Stimulated activated effector memory CD8-positive, alpha-beta T cell treated with anti-CD3 and anti-CD28 coated beads, Interleukin-12 subunit alpha, Interleukin-12 subunit beta, amount 100 ng/mL, for 72 hours (primary cell): ENCODE data around the gene CEMIP2.

Experiments used
- ATAC-seq: fragments of 150-1000 bp; cut with Tn5 transposase; 2 replicates; pipeline ENCODE4 v1.10.0; 2021
- DNase-seq, 2 donors: peaks; one replicate each; pipeline ENCODE4 v3.0.0; 2021 to 2022; ENCODE audit warnings: low spot score in 2 of 2
- H3K27ac Mint-ChIP-seq: one replicate; pipeline ENCODE4 v1.8.0; 2022; ENCODE audit warnings: mild to moderate bottlenecking, mixed read lengths
- H3K36me3 Mint-ChIP-seq: one replicate; pipeline ENCODE4 v1.8.0; 2022; ENCODE audit warnings: mild to moderate bottlenecking, mixed read lengths
- H3K4me1 Mint-ChIP-seq: one replicate; pipeline ENCODE4 v1.8.0; 2022; ENCODE audit warnings: mixed read lengths
- H3K4me3 Mint-ChIP-seq: one replicate; pipeline ENCODE4 v1.8.0; 2022; ENCODE audit warnings: mild to moderate bottlenecking, mixed read lengths
- H3K9me3 Mint-ChIP-seq: one replicate; pipeline ENCODE4 v1.8.0; 2022; ENCODE audit warnings: mixed read lengths

The CEMIP2 gene

GRCh38 chr9:71762900-71763653 is 5.2 kb downstream of the CEMIP2 start:
- H3K4me3 Mint-ChIP-seq, result peak overlapping the region; percentile 93
- ATAC-seq, result no peak
- peak overlapping the region; percentile 97 for H3K27ac Mint-ChIP-seq
- peaks cover 86% of the 10 kb centered on the region for H3K4me1 Mint-ChIP-seq
- H3K9me3 Mint-ChIP-seq, result no peaks in the 10 kb centered on the region
- peaks cover 79% of the 10 kb centered on the region for H3K36me3 Mint-ChIP-seq
- DNase-seq, result no peak

GRCh38 chr9:71761938-71762353 is 6.4 kb downstream of the CEMIP2 start:
- Mint-ChIP-seq H3K9me3 (no peaks in the 10 kb centered on the region), H3K27ac (peak overlapping the region; percentile 97), H3K36me3 (peaks cover 78% of the 10 kb centered on the region), H3K4me3 (peak overlapping the region; percentile 93), H3K4me1 (peaks cover 88% of the 10 kb centered on the region)
- DNase-seq (no peak), ATAC-seq (peak; percentile 46)

- H3K4me1 Mint-ChIP-seq, result peaks cover 89% of the 10 kb centered on the region
- peaks cover 70% of the 10 kb centered on the region for H3K36me3 Mint-ChIP-seq
- H3K4me3 Mint-ChIP-seq, result no peak overlapping the region
- DNase-seq (no peak), ATAC-seq (no peak)
- H3K9me3 Mint-ChIP-seq, result no peaks in the 10 kb centered on the region
- peak overlapping the region; percentile 58 for H3K27ac Mint-ChIP-seq
Observed at GRCh38 chr9:71760901-71761300, 7.4 kb downstream of the CEMIP2 start.

GRCh38 chr9:71758785-71759184 is 9.5 kb downstream of the CEMIP2 start:
- Mint-ChIP-seq H3K4me3 (no peak overlapping the region), H3K27ac (peak overlapping the region; percentile 0), H3K9me3 (no peaks in the 10 kb centered on the region), H3K4me1 (peaks cover 72% of the 10 kb centered on the region), H3K36me3 (peaks cover 66% of the 10 kb centered on the region)
- no peak for ATAC-seq
- no peak for DNase-seq

GRCh38 chr9:71758277-71758676 is 10.0 kb downstream of the CEMIP2 start:
- Mint-ChIP-seq H3K36me3 (peaks cover 65% of the 10 kb centered on the region), H3K27ac (no peak overlapping the region)
- no peak for ATAC-seq

GRCh38 chr9:71756753-71757152 is 11.6 kb downstream of the CEMIP2 start:
- DNase-seq (no peak), ATAC-seq (no peak)
- Mint-ChIP-seq H3K36me3 (peaks cover 49% of the 10 kb centered on the region), H3K27ac (no peak overlapping the region), H3K4me1 (peaks cover 66% of the 10 kb centered on the region), H3K4me3 (no peak overlapping the region), H3K9me3 (no peaks in the 10 kb centered on the region)

More at GRCh38 chr9:71758277-71758676, 10.0 kb downstream of the CEMIP2 start:
- Mint-ChIP-seq H3K4me1 (peaks cover 67% of the 10 kb centered on the region), H3K4me3 (no peak overlapping the region), H3K9me3 (no peaks in the 10 kb centered on the region)
- no peak for DNase-seq

GRCh38 chr9:71755869-71756268 is 12.4 kb downstream of the CEMIP2 start:
- H3K36me3 Mint-ChIP-seq, result peaks cover 52% of the 10 kb centered on the region
- peaks cover 63% of the 10 kb centered on the region for H3K4me1 Mint-ChIP-seq
- H3K27ac Mint-ChIP-seq, result no peak overlapping the region
- H3K9me3 Mint-ChIP-seq, result no peaks in the 10 kb centered on the region
- no peak overlapping the region for H3K4me3 Mint-ChIP-seq
- DNase-seq, result no peak
- no peak for ATAC-seq

GRCh38 chr9:71755230-71755629 is 13.1 kb downstream of the CEMIP2 start:
- no peak for ATAC-seq
- Mint-ChIP-seq H3K36me3 (peaks cover 52% of the 10 kb centered on the region), H3K4me3 (no peak overlapping the region), H3K27ac (no peak overlapping the region), H3K4me1 (peaks cover 57% of the 10 kb centered on the region), H3K9me3 (no peaks in the 10 kb centered on the region)
- no peak for DNase-seq

GRCh38 chr9:71754151-71754550 is 14.2 kb downstream of the CEMIP2 start:
- H3K36me3 Mint-ChIP-seq, result peaks cover 57% of the 10 kb centered on the region
- H3K4me1 Mint-ChIP-seq, result peaks cover 51% of the 10 kb centered on the region
- ATAC-seq (no peak), DNase-seq (no peak)
- H3K27ac Mint-ChIP-seq, result no peak overlapping the region
- H3K9me3 Mint-ChIP-seq, result no peaks in the 10 kb centered on the region
- no peak overlapping the region for H3K4me3 Mint-ChIP-seq

- Mint-ChIP-seq H3K36me3 (peaks cover 57% of the 10 kb centered on the region), H3K27ac (no peak overlapping the region), H3K4me3 (no peak overlapping the region), H3K9me3 (no peaks in the 10 kb centered on the region), H3K4me1 (peaks cover 48% of the 10 kb centered on the region)
- no peak for DNase-seq
- no peak for ATAC-seq
Observed at GRCh38 chr9:71752928-71753327, 15.4 kb downstream of the CEMIP2 start.

GRCh38 chr9:71752352-71752751 is 16.0 kb downstream of the CEMIP2 start:
- DNase-seq (no peak), ATAC-seq (no peak)
- Mint-ChIP-seq H3K36me3 (peaks cover 57% of the 10 kb centered on the region), H3K4me1 (peaks cover 52% of the 10 kb centered on the region), H3K9me3 (no peaks in the 10 kb centered on the region), H3K27ac (peak overlapping the region; percentile 58), H3K4me3 (no peak overlapping the region)

GRCh38 chr9:71748280-71748743 is 20.0 kb downstream of the CEMIP2 start:
- no peak for DNase-seq
- H3K27ac Mint-ChIP-seq, result peak overlapping the region; percentile 38
- no peaks in the 10 kb centered on the region for H3K9me3 Mint-ChIP-seq
- ATAC-seq, result peak; percentile 50
- H3K4me3 Mint-ChIP-seq, result no peak overlapping the region
- H3K36me3 Mint-ChIP-seq, result peaks cover 81% of the 10 kb centered on the region
- peaks cover 50% of the 10 kb centered on the region for H3K4me1 Mint-ChIP-seq

GRCh38 chr9:71747576-71747975 is 20.7 kb downstream of the CEMIP2 start:
- H3K9me3 Mint-ChIP-seq, result no peaks in the 10 kb centered on the region
- peaks cover 44% of the 10 kb centered on the region for H3K4me1 Mint-ChIP-seq
- DNase-seq (no peak), ATAC-seq (no peak)
- H3K4me3 Mint-ChIP-seq, result no peak overlapping the region
- H3K36me3 Mint-ChIP-seq, result peaks cover 88% of the 10 kb centered on the region
- H3K27ac Mint-ChIP-seq, result peak overlapping the region; percentile 38

GRCh38 chr9:71746758-71747125 is 21.6 kb downstream of the CEMIP2 start:
- Mint-ChIP-seq H3K27ac (no peak overlapping the region), H3K4me3 (no peak overlapping the region), H3K9me3 (no peaks in the 10 kb centered on the region), H3K4me1 (peaks cover 38% of the 10 kb centered on the region), H3K36me3 (peaks cover 97% of the 10 kb centered on the region)
- ATAC-seq (no peak), DNase-seq (no peak)

GRCh38 chr9:71746023-71746757 is 22.1 kb downstream of the CEMIP2 start:
- H3K4me1 Mint-ChIP-seq, result peaks cover 35% of the 10 kb centered on the region
- no peak for ATAC-seq
- DNase-seq, result no peak
- H3K9me3 Mint-ChIP-seq, result no peaks in the 10 kb centered on the region
- peak overlapping the region; percentile 77 for H3K27ac Mint-ChIP-seq
- H3K4me3 Mint-ChIP-seq, result no peak overlapping the region
- H3K36me3 Mint-ChIP-seq, result peaks cover 100% of the 10 kb centered on the region
